ENCODE data around the gene MBD5. TPM values are rescaled to one million over a fixed set of nuclear protein-coding genes. Genes with fewer than 3 reads are reported as not detected.
"Not testable (repeated sequence)": the region's sequence is repeated elsewhere in the genome, so short reads cannot be mapped to it uniquely, and the experiment has no call there.

The MBD5 gene
- polyA plus RNA-seq, 4 donors, result 40.9 to 57.6 (median 56.4) TPM

GRCh38 chr2:148533004-148533403 is 512.1 kb downstream of the MBD5 start:
- DNase-seq (ENCODE audit: low read depth in 4 of 4, low spot score in 3 of 4), result no peak

GRCh38 chr2:148533685-148534084 is 512.8 kb downstream of the MBD5 start:
- DNase-seq (ENCODE audit: low read depth in 4 of 4, low spot score in 3 of 4), result no peak

DNA sequence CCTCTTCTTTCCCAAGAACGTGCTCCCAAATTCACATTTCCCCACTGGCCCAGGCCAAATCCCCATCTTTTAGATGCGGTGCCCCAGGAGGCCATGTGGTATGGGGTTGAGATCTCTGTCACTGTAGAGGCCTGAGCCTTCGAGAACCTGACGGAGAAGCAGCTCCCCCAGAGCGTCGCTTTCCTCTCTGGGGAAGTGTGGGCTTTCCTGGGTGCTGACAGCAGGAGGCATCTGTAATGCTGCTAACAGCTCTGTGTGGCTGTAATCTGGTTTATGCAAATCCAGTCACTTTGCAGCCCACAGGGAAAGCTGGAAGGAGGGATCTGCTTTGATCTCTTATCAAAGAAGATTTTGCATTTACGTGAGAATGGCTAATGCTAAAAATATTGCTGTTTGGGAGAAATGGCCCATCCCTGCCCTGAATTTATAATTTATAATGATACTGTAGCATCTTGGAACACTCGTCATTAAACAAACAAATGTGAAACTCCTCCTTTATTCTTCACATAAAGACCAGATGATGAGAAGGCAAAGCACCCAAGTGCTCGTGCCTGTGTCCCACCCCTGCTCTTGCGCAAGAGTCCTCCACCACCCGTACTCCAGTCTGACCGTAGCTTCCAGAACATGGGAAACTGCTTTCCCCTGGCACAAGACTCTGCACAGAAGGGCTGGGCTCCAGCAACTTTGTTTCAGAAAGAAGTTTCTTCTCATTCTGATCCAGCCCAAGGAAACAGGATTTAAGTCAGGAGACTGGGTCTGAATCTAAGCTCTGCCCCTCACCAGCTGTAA is 513.7 kb downstream of the MBD5 start:
- DNase-seq (ENCODE audit: low read depth in 4 of 4, low spot score in 3 of 4), result no peak

GRCh38 chr2:148538375-148538774 is 517.5 kb downstream of the MBD5 start:
- DNase-seq (ENCODE audit: low read depth in 4 of 4, low spot score in 3 of 4), result no peak

- no peak for DNase-seq (ENCODE audit: low read depth in 4 of 4, low spot score in 3 of 4)
These were observed 519.1 kb downstream of the MBD5 start for GRCh38 chr2:148540022-148540421.

DNA sequence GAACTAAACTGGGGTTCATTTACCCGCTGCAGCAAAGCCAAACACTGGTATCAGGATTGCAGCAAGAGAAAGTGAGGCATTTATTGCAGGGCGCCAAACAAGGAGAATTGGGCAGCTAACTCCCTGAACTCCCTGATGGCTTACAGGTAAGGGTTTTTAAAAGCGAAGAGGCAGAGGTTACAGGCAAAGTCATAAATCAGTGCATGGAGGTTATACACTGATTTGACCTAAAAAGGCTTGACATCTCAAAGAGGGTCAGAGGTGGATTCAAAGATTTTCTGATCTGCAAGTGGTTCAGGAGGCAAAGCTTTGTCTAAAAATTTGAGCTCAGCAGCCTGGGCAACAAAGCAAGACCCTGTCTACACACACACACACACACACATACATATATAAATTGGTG is 520.9 kb downstream of the MBD5 start:
- no peak for DNase-seq (ENCODE audit: low read depth in 4 of 4, low spot score in 3 of 4)

DNA sequence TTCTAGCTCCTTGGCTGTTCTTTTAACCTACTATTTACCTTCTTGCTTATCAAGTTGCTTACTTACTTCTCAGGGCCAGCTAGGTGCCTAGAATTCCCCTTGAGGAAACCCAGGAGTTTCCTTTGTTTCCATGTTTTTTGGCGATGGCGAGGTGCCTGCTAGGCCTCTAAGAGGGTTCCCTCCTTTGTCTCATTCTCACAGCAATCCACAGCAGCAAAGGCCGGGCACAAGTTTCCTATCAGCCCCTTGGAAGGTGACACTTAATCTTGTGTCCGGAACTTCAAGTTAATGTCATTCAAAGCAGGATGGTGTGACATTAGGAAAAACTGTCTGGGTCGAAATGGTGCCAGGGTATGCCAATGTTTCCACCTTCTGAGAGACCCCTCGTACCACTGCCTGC is 521.7 kb downstream of the MBD5 start:
- no peak for DNase-seq (ENCODE audit: low read depth in 4 of 4, low spot score in 3 of 4)

DNA sequence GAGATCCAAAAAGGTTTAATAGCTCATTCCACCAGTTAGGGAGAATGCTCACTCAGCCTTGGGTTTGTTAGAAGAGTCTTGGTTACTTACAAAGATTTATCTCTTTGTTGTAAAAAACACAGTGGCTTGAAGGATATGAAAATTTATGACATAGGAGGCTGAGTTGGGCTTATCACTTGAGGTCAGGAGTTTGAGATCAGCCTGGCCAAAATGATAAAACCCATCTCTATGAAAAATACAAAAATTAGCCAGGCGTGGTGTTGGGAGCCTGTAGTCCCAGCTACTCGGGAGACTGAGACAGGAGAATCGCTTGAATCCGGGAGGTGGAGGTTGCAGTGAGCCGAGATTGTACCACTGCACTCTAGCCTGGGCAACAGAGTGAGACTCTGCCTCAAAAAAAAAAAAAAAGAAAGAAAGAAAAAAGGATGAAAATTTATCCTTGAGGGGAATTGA is 522.2 kb downstream of the MBD5 start:
- DNase-seq (ENCODE audit: low read depth in 4 of 4, low spot score in 3 of 4), result not testable (repeated sequence)

GRCh38 chr2:148545390-148546256 is 524.7 kb downstream of the MBD5 start:
- no peak for DNase-seq (ENCODE audit: low read depth in 4 of 4, low spot score in 3 of 4)

DNA sequence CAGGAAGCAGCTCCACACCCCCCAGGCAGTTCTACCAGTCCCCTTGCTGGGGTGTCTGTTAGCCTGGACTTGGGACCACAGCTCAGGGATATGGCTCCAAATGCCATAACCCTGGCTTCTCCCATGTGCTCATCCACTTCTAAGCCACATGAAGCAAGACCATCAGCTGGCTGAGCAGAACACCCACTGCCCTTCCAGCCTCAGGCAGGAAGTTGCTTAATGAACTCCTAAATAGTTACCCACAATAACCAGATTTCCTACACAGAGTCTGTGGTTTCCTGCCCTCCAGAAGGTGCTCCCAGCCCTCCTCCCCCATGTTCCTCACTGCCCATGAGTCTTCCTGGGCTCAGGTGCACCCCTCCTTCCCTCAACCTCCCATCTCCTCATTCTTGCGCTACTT is 525.4 kb downstream of the MBD5 start:
- DNase-seq (ENCODE audit: low read depth in 4 of 4, low spot score in 3 of 4), result no peak

DNA sequence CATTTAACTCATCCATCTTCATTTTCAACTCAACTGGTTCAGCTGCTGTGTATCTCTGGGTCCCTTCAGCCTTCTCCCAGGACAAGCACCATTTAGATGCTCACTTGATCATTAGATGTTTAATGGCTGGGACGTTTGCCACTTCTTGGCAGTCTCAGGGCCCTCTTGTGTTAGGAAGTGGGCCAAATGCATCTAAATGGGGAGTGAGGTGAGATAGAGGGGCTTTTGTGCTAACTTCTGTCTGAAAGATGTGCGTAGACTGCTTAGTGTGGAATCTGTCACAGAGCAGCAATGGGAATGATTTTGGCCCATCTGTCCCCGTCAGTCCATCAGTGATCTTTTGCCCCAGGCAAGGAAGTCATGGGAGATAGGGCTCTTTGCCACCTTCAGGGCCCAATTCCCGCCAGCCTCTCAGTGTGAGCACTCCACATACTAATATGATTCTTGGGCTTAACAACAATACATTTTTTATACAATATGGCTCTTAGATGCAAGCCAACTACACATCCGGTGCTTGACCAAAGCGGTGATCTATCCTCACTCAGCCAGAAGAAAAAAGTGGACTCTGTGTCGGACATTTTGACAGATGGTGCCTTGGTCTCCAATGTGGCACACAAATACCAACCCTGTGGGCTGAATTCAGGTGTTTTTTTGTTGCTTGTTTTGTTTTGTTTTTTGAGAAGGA is 528.0 kb downstream of the MBD5 start:
- no peak for DNase-seq (ENCODE audit: low read depth in 4 of 4, low spot score in 3 of 4)

- no peak for DNase-seq (ENCODE audit: low read depth in 4 of 4, low spot score in 3 of 4)
These were observed 531.9 kb downstream of the MBD5 start for GRCh38 chr2:148552675-148553331.

DNA sequence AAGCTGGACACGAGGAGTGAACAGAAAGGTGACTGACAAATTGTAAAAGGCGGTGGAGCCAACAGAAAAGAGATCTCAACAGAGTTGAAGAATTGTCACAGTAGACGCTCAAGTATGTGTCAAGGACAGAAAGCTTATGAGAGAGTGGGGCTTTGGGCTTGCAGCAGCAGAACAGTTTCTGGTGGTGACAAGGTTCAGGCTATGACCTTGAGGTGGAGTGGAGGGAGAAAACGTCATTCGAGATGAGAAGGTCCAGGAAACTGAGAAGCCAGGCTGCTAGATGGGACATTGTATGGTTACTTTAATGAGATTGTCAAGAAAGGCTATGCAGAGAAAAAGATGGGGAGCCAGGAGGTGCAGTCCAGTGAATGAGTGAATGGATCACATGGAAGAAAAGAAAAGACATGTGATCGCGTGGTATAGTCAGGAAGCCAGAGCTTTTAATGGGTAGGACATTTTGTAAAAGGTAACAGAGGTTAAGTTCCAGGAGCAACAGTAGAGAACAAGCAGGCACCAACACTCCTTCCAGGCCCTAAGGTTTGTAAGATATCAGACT is 532.5 kb downstream of the MBD5 start:
- no peak for DNase-seq (ENCODE audit: low read depth in 4 of 4, low spot score in 3 of 4)

DNA sequence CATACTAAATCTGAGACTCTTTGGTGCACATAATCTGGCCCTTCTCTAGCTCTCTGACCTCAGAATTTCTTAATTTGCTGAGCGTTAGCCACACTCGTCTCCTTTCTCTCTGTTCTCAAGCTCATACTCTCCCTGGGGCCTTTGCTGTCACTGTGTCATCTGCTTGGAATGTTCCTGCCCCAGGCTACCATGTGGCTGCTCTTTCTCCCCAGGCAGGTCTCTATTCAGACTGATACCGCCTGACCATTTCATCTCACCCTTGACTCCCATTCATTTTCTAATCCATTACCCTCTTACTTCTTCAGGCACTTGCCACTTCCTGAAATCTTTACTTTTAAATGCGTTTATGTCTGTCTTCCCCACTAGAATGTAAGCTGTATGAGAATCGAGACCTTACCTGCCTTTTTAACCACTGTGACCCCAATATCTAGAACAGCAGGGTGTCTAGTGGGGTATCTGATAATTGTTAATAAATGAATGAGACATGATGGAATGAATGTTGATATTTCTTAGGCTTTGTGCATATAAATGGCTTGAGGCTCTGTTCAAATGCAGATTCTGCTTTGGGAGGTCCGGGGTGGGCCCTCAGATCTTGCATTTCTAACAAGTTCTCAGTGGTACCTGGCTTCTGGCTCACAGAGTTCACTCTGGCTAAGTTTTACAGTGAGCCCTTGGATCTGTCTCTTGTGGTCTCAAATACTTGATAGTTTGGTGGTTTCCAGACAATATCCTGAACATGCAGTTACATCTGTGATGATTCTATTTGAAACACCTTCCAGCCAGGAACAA is 533.8 kb downstream of the MBD5 start:
- no peak for DNase-seq (ENCODE audit: low read depth in 4 of 4, low spot score in 3 of 4)

GRCh38 chr2:148555622-148556294 is 534.9 kb downstream of the MBD5 start:
- DNase-seq (ENCODE audit: low read depth in 4 of 4, low spot score in 3 of 4), result no peak

DNA sequence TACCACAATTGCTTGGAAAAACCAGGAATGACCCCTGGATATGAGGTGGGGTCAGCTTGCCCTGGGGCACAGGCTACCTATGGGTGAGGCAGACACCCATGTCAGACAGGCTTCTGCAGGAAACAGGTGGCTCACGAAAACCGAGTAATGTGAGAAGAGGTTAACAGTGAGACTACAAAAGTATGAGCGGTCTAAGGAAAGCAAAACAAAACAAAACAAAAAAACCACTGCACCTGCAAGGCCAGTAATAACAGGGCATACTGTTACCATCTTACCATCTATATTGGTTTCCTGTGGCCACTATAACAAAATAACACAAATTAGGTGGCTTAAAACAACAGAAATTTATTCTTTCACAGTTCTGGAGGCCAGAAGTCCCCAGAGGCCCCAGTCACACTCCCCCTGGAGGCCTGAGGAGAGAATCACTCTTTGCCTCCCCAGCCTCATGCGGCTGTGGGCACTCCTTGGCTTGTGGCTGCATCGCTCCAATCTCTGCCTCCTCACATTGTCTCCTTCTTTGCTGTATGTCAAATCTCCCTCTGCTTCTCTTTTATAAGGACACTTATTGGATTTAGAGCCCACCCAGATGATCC is 537.0 kb downstream of the MBD5 start:
- DNase-seq (ENCODE audit: low read depth in 4 of 4, low spot score in 3 of 4), result no peak

DNA sequence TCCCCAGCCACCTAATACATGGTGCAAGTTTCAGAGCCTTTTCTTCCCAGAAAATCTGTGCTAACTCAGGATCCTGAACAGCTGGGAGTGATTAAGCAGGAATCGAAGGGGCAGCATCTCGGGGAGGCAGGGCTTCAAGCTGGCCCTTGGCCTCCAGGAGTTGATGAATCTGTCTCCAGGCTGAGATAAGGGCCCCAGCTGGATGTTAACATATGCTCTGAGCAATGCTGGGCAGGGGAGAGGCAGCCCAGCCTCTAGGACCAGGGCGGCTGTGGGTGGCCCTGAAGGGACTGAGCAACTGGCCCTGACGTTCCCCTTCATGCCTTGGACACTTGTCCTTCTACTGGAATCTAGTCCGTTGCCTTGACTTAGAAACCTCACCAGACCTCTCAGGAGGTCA is 539.6 kb downstream of the MBD5 start:
- peak in 3 of 4 donors; percentile 27 to 54 (median 30) for DNase-seq (ENCODE audit: low read depth in 4 of 4, low spot score in 3 of 4)

- no peak for DNase-seq (ENCODE audit: low read depth in 4 of 4, low spot score in 3 of 4)
These were observed 540.5 kb downstream of the MBD5 start for GRCh38 chr2:148561389-148561788.
